ENCODE data around the gene PIP5K1B.

DNA sequence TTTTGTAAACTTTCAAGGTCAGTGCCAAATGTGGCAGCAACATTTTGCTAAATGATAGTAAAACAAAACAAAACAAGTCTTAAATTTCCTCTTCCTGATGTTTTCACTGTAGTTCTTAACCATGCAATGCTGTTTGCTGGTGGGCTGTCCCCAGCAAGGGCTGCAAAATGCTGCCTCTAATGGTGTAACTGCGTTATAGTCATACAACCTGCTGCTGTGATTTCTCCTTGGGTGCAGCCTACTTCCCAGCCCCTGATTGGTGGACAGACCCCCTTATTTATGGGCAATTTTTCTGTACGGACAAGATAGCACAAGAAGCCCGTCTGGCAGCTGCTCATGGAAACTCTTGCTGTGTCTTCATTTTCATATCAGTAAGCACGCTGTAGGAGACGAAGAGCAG is 26.6 kb upstream of the PIP5K1B start:
- TF ChIP-seq EZH2 (IDR thresholded peaks at IDR 0.05) = no peak
- TF ChIP-seq POLR2AphosphoS5 (IDR thresholded peaks at IDR 0.05; ENCODE audit: borderline replicate concordance, low read depth, low read length) = no peak
- no peak for TF ChIP-seq FOXP2 (optimal IDR thresholded peaks at IDR 0.05; ENCODE audit: control extremely low read depth, extremely low read length, insufficient read depth)
